K562 (cell line): ENCODE results near the gene IL9. TPM values are rescaled to one million over a fixed set of nuclear protein-coding genes. Genes with fewer than 3 reads are reported as not detected.

Source experiments
- ATAC-seq: fragments of 200-7000 bp; cut with Tn5 transposase; 3 replicates; pipeline ENCODE4 v1.9.1; 2020; ENCODE audit warnings: moderate library complexity
- BruUV-seq: library from RNA; stranded (reverse); fragments of 400-500 nt; replicated peaks from 2 replicates; lab custom pipeline; 2021; lab: Mats Ljungman, UMichigan
- CTCF ChIA-PET: fragments of 300-600 bp; formaldehyde crosslinking; extraction: SDS; loops from one replicate; lab custom pipeline; 2021; ENCODE audit warnings: low intra/inter-chr PET ratio; lab: Yijun Ruan, JAX
- POLR2A ChIA-PET: fragments of 300-600, 350-650 bp; sonication (Branson Sonifier 250); formaldehyde crosslinking; extraction: SDS; loops from one replicate; lab custom pipeline; 2021; ENCODE audit warnings: antibody characterized with exemption, inconsistent platforms; lab: Yijun Ruan, JAX
- DNase-seq, 4 experiments: peaks; one replicate each; pipeline versions ENCODE4 v3.0.0 to v3.0.0-alpha.2; 2011 to 2018; ENCODE audit warnings: low spot score in 3 of 4, mixed read lengths in 3 of 4; ENCODE audit errors: extremely low read depth in 1 of 4
- FAIRE-seq: peaks from 2 replicates; lab custom pipeline; 2011; peaks lifted over from hg19 to GRCh38; lab: Jason Lieb, UNC
- H2AFZ ChIP-seq: 2 replicates; pipeline ENCODE4 v1.6.0; 2011; ENCODE audit warnings: low read depth, low read length, control low read depth, inconsistent platforms
- H3K27ac ChIP-seq: fragments of 200-600 bp; 3 replicates; pipeline ENCODE4 v1.8.0; 2011; ENCODE audit warnings: low read depth, mild to moderate bottlenecking, control low read depth, inconsistent platforms, low read length, moderate library complexity, mixed read lengths; ENCODE audit errors: extremely low read depth
- H3K27me3 ChIP-seq, 2 experiments: fragments of 300-600 bp in 1 of 2; 2 replicates in 1 of 2; 3 replicates in 1 of 2; pipeline versions ENCODE4 v1.6.0 to v1.8.0; 2011; ENCODE audit warnings: inconsistent platforms in 2 of 2, low read length in 2 of 2, mild to moderate bottlenecking in 1 of 2, mixed read lengths in 1 of 2, moderate library complexity in 1 of 2; ENCODE audit not compliant: control insufficient read depth in 2 of 2, insufficient read depth in 2 of 2
- H3K36me3 ChIP-seq: fragments of 300-600 bp; 3 replicates; pipeline ENCODE4 v1.8.0; 2011; ENCODE audit warnings: mild to moderate bottlenecking, low read length, inconsistent platforms; ENCODE audit not compliant: control insufficient read depth, insufficient read depth
- H3K4me1 ChIP-seq, 2 experiments: fragments of 200-600 bp in 1 of 2; replicated peaks in 1 of 2; 2 replicates in 1 of 2; 3 replicates in 1 of 2; pipeline versions ENCODE4 v1.5.1 to v1.8.0; 2011; ENCODE audit warnings: inconsistent platforms in 2 of 2, low read length in 2 of 2, mild to moderate bottlenecking in 1 of 2, mixed read lengths in 1 of 2, moderate library complexity in 1 of 2; ENCODE audit not compliant: control insufficient read depth in 2 of 2, insufficient read depth in 2 of 2
- H3K4me2 ChIP-seq: 2 replicates; pipeline ENCODE4 v1.6.1; 2011; ENCODE audit warnings: low read length, control low read depth, inconsistent platforms, mixed read lengths; ENCODE audit not compliant: insufficient read depth
- H3K4me3 ChIP-seq: fragments of 200-600 bp; sonication (generic), shearing (Covaris generic); 2 replicates; pipeline ENCODE4 v1.5.1; 2016; ENCODE audit warnings: control low read depth, inconsistent platforms
- H3K79me2 ChIP-seq: fragments of 200-600 bp; 3 replicates; pipeline ENCODE4 v1.8.0; 2011; ENCODE audit warnings: low read length, inconsistent platforms; ENCODE audit not compliant: control insufficient read depth, insufficient read depth
- H3K9ac ChIP-seq, 2 experiments: 2 replicates each; pipeline versions ENCODE4 v1.6.0 to v1.6.1; 2011; ENCODE audit warnings: low read depth in 2 of 2, low read length in 2 of 2, control low read depth in 1 of 2, inconsistent platforms in 1 of 2, mild to moderate bottlenecking in 1 of 2, mixed read lengths in 1 of 2; ENCODE audit not compliant: insufficient read depth in 1 of 2
- H3K9me1 ChIP-seq: one replicate; pipeline ENCODE4 v1.6.0; 2011; ENCODE audit warnings: inconsistent platforms, mild to moderate bottlenecking, low read length, moderate library complexity; ENCODE audit not compliant: control insufficient read depth, insufficient read depth
- H3K9me3 ChIP-seq: replicated peaks from 2 replicates; pipeline ENCODE4 v1.5.1; 2011; ENCODE audit warnings: low read depth, low read length, inconsistent platforms; ENCODE audit not compliant: control insufficient read depth, insufficient read depth
- H4K20me1 ChIP-seq: replicated peaks from 2 replicates; pipeline ENCODE4 v1.6.1; 2011; ENCODE audit warnings: low read length, inconsistent platforms, mixed read lengths; ENCODE audit not compliant: control insufficient read depth, insufficient read depth
- ARID3A ChIP-seq: IDR thresholded peaks from 2 replicates; pipeline ENCODE4 v1.6.1; 2012; ENCODE audit warnings: low read depth, low read length, improper control_type of control experiment, borderline replicate concordance
- CC2D1A ChIP-seq: fragments of 450-650 bp; IDR thresholded peaks from 2 replicates; pipeline ENCODE4 v1.6.1; 2017; ENCODE audit warnings: mild to moderate bottlenecking
- FOXA3 ChIP-seq, 2 experiments: fragments of 450-650 bp in 1 of 2; sonication (generic) in 1 of 2; formaldehyde crosslinking; IDR thresholded peaks in 1 of 2; conservative IDR thresholded peaks in 1 of 2; 2 replicates each; pipeline versions ENCODE4 v1.4.0 to v1.8.0; 2020 to 2022; ENCODE audit warnings: mild to moderate bottlenecking in 2 of 2, missing genetic modification reagents in 1 of 2
- GABPA ChIP-seq: fragments of 200-800 bp; sonication (Bioruptor generic); conservative IDR thresholded peaks from 2 replicates; pipeline ENCODE4 v1.6.1; 2016; ENCODE audit warnings: low read depth, missing genetic modification characterization, missing compliant biosample characterization
- HDAC1 ChIP-seq, 2 experiments: fragments of 450-650 bp; IDR thresholded peaks; 2 replicates each; pipeline ENCODE4 v1.6.1; 2016 to 2017; ENCODE audit warnings: inconsistent platforms in 1 of 2, mild to moderate bottlenecking in 1 of 2, moderate library complexity in 1 of 2
- HNRNPLL ChIP-seq: fragments of 200-400 bp; formaldehyde crosslinking; IDR thresholded peaks from 2 replicates; pipeline ENCODE4 v1.6.1; 2017; ENCODE audit warnings: low read length, low read depth, mild to moderate bottlenecking; ENCODE audit not compliant: poor library complexity, severe bottlenecking
- KDM4B ChIP-seq, 2 experiments: fragments of 450-650 bp in 1 of 2; sonication (generic) in 1 of 2; IDR thresholded peaks; 2 replicates each; pipeline ENCODE4 v1.6.1; 2016 to 2017; ENCODE audit warnings: borderline replicate concordance in 2 of 2, antibody characterized with exemption in 1 of 2, low read depth in 1 of 2, mild to moderate bottlenecking in 1 of 2
- MBD2 ChIP-seq: sonication (generic); IDR thresholded peaks from 2 replicates; pipeline ENCODE4 v1.6.1; 2016; ENCODE audit warnings: low read depth, borderline replicate concordance
- NR4A1 ChIP-seq, 2 experiments: fragments of 250-450 bp in 1 of 2; fragments of 450-650 bp in 1 of 2; sonication (Bioruptor Pico) in 1 of 2; IDR thresholded peaks; 2 replicates each; pipeline versions ENCODE4 v1.4.0 to v1.6.1; 2016 to 2020; ENCODE audit warnings: mild to moderate bottlenecking in 2 of 2, missing compliant biosample characterization in 1 of 2, missing genetic modification characterization in 1 of 2, moderate library complexity in 1 of 2
- PTRF ChIP-seq: fragments of 450-650 bp; IDR thresholded peaks from 2 replicates; pipeline ENCODE4 v1.6.1; 2016; ENCODE audit warnings: mild to moderate bottlenecking, missing genetic modification characterization, missing compliant biosample characterization
- RBM25 ChIP-seq: fragments of 200-400 bp; formaldehyde crosslinking; IDR thresholded peaks from 2 replicates; pipeline ENCODE4 v1.6.1; 2018; ENCODE audit warnings: low read length, low read depth, moderate library complexity; ENCODE audit not compliant: severe bottlenecking
- TBL1XR1 ChIP-seq, 2 experiments: IDR thresholded peaks; 2 replicates each; pipeline ENCODE4 v1.6.1; 2012; ENCODE audit warnings: improper control_type of control experiment in 2 of 2, low read length in 2 of 2, mild to moderate bottlenecking in 1 of 2
- TGIF2 ChIP-seq: sonication (generic); formaldehyde crosslinking; IDR thresholded peaks from 2 replicates; pipeline ENCODE4 v1.8.1; 2022; ENCODE audit warnings: mild to moderate bottlenecking, missing genetic modification reagents, moderate library complexity
- ZNF24 ChIP-seq: fragments of 450-650 bp; IDR thresholded peaks from 2 replicates; pipeline ENCODE4 v1.6.1; 2016
- ZNF274 ChIP-seq: IDR thresholded peaks from 2 replicates; pipeline ENCODE4 v1.6.1; 2011; ENCODE audit warnings: low read depth, mild to moderate bottlenecking, low read length, moderate library complexity, borderline replicate concordance
- ZNF740 ChIP-seq, 3 experiments: fragments of 200-800 bp in 1 of 3; sonication (Bioruptor generic) in 1 of 3; sonication (generic) in 1 of 3; formaldehyde crosslinking in 1 of 3; IDR thresholded peaks; 2 replicates each; pipeline versions ENCODE4 v1.6.1 to v1.8.0; 2016 to 2022; ENCODE audit warnings: mild to moderate bottlenecking in 2 of 3, missing compliant biosample characterization in 2 of 3, missing genetic modification characterization in 2 of 3, missing genetic modification reagents in 1 of 3
- WGBS: fragments of 100-300 bp; shearing (Covaris generic); methylation state at CpG from one replicate; pipeline ENCODE4 v1.1.6; 2016; ENCODE audit warnings: low coverage, mixed read lengths; ENCODE audit not compliant: insufficient coverage; ENCODE audit errors: missing lambda C conversion rate; 5-methylcytosine and 5-hydroxymethylcytosine counted together
- in situ Hi-C: fragments of 300-500 bp; cut with MboI; formaldehyde crosslinking; loops from 4 replicates; pipeline ENCODE4 v1.15.0; 2018; ENCODE audit warnings: inconsistent platforms, mixed read lengths
- intact Hi-C: fragments of 100-400 bp; cut with micrococcal nuclease; formaldehyde crosslinking; loops from 2 replicates; pipeline ENCODE4 v1.14.2; 2022
- polyA plus RNA-seq, 8 experiments: library from polyadenylated mRNA; depleted of rRNA in 4 of 8; stranded (reverse) in 5 of 8; unstranded in 3 of 8; fragments of >200 nt; fragmentation: Nextera tagmentation in 2 of 8; fragmentation: Illumina TruSeq in 1 of 8; extraction: Ambion mirVana in 2 of 8; extraction: Trizol in 1 of 8; gene quantifications; 2 replicates each; pipeline versions ENCODE4 v1.2.1 to v1.2.3, GENCODE V29; 2011 to 2014; ENCODE audit warnings: inconsistent platforms in 1 of 8, missing spikeins in 1 of 8
- total RNA-seq, 7 experiments: library from RNA; depleted of rRNA in 6 of 7; stranded (reverse); fragments of >200 nt in 6 of 7; fragmentation: Illumina TruSeq in 2 of 7; extraction: Trizol in 2 of 7; gene quantifications; 2 replicates each; pipeline versions ENCODE4 v1.2.1 to v1.2.3, GENCODE V29; 2011 to 2021; ENCODE audit warnings: low replicate concordance in 1 of 7
- TF ChIP-seq, protein P1 (sequence below): fragments of 250-450 bp; sonication (Bioruptor Pico); IDR thresholded peaks from 2 replicates; pipeline ENCODE4 v1.8.0; 2021; ENCODE audit warnings: borderline replicate concordance, mild to moderate bottlenecking, moderate library complexity; ENCODE audit not compliant: poor library complexity, severe bottlenecking

IL9 gene
- total and polyA plus RNA-seq, 9 of the 15 experiments (the other 6 are each of a cell fraction or from before 2014, with no cell fraction given), result not detected

DNA sequence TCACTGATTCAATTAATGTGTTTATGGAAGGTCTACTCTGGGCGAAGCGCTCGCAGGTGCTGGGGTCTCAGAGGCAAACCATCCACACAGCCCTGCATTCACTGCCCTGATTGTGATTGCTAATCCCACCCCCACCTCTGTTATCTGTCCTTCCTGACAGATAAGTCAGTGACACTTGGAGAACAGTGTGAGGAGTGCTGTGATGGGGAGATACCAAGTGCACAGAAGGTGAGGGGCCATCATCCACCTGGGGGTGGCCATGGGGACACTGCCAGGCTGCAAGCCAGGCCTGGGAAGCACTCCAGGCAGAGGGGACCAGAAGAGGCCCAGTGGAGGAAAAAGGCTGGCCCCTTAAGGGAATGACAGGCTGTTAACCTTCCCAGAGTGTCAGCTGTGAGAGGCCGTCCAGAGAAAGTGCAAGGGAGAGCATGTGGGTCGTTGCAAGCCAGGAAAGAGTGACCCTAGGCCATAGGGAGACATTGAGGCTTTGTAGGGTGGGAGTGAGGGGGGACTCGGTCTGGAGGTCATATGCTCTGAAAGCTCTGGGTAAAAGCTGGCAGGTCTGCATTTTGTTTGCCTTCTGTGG is 18.0 kb downstream of the IL9 start:
- H3K4me2 ChIP-seq, result no peak overlapping the region
- no peak overlapping the region for H3K4me3 ChIP-seq
- H3K27me3 ChIP-seq, result peaks cover 2 to 38% of the 10 kb centered on the region in 2 experiments; a peak in 2 of 5 replicates
- H3K4me1 ChIP-seq, result no peaks in the 10 kb centered on the region
- FAIRE-seq, result no peak
- H3K9ac ChIP-seq, result no peak overlapping the region; a peak in 1 of 4 replicates
- BruUV-seq, result no TSS peak
- no peak overlapping the region for H2AFZ ChIP-seq
- ChIA-PET CTCF (no interaction called here), POLR2A (no interaction called here)
- 0% methylated on average over 6 of the region's 6 CpGs for WGBS
- H4K20me1 ChIP-seq, result no peaks in the 10 kb centered on the region
- H3K9me3 ChIP-seq, result no peaks in the 10 kb centered on the region
- H3K79me2 ChIP-seq, result no peaks in the 10 kb centered on the region
- ATAC-seq, result no peak
- no peaks in the 10 kb centered on the region for H3K9me1 ChIP-seq
- DNase-seq, result no peak
- no peak for TF ChIP-seq HDAC1 (IDR thresholded peaks at IDR 0.05)
- no peak for TF ChIP-seq ZNF24
- no peak for TF ChIP-seq MBD2
- TF ChIP-seq PTRF (tag), result no peak
- TF ChIP-seq TBL1XR1 (IDR thresholded peaks at IDR 0.05; ENCODE audit: low read length in 2 of 2), result no peak
- no peak for TF ChIP-seq FOXA3 (CRISPR knock-in tag; conservative IDR thresholded peaks at IDR 0.05 in 1 of 2, IDR thresholded peaks at IDR 0.05 in 1 of 2)
- no peak for TF ChIP-seq ARID3A
- TF ChIP-seq HNRNPLL, result no peak
- TF ChIP-seq RBM25, result no peak
- TF ChIP-seq, protein P1, sequence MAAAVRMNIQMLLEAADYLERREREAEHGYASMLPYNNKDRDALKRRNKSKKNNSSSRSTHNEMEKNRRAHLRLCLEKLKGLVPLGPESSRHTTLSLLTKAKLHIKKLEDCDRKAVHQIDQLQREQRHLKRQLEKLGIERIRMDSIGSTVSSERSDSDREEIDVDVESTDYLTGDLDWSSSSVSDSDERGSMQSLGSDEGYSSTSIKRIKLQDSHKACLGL, result no peak
- no peak for TF ChIP-seq ZNF740 (CRISPR knock-in tag; IDR thresholded peaks at IDR 0.05)
- TF ChIP-seq ZNF740 (tag; IDR thresholded peaks at IDR 0.05), result no peak
- no peak for TF ChIP-seq KDM4B (IDR thresholded peaks at IDR 0.05; ENCODE audit: borderline replicate concordance in 2 of 2, low read depth in 1 of 2)
- no peak for TF ChIP-seq NR4A1 (CRISPR knock-in tag; IDR thresholded peaks at IDR 0.05)
- TF ChIP-seq NR4A1 (tag; IDR thresholded peaks at IDR 0.05), result no peak
- no peak for TF ChIP-seq GABPA (tag)
- no peak for TF ChIP-seq TGIF2 (CRISPR knock-in tag)
- TF ChIP-seq CC2D1A, result no peak
- no peak for TF ChIP-seq ZNF274
- TF ChIP-seq, all 486 proteins: peak for 0
- in situ Hi-C loops (no loop called here), intact Hi-C loops (no loop called here)
- Histone ChIP-seq H3K36me3 (no peaks in the 10 kb centered on the region), H3K27ac (no peak overlapping the region)
